ENCODE results near the gene PPARA. TPM values are rescaled to one million over a fixed set of nuclear protein-coding genes. Genes with fewer than 3 reads are reported as not detected.

Gene PPARA
- total and polyA plus RNA-seq, 2 donors (not counting 3 experiments of a cell fraction or from before 2014, with no cell fraction given) = 3.1 to 10.7 TPM

- BruUV-seq (replicated peaks) = no TSS peak
- DNase-seq (ENCODE audit: low read depth, low spot score) = no peak
Measured at GRCh38 chr22:46240907-46241306, 90.6 kb downstream of the PPARA start.

More at GRCh38 chr22:46240907-46241306, 90.6 kb downstream of the PPARA start:
- no peak overlapping the region for H3K4me2 ChIP-seq (ENCODE audit: insufficient read depth, low read length)
- ChIA-PET POLR2A (interaction anchor here (0.5 kb wide), 1 partner anchor 582 kb away, joined by 4 read pairs; no protein-coding TSS in a partner anchor), CTCF (no interaction called here)
- intact Hi-C loops (cut with micrococcal nuclease) (no loop called here), dilution Hi-C loops (cut with MboI; ENCODE audit: extremely low pct_ligation_motif_present, low sequenced_read_pairs) (no loop called here)
- H3K4me1 ChIP-seq (ENCODE audit: control insufficient read depth, extremely low read depth, insufficient read depth, low read length) = no peaks in the 10 kb centered on the region
- no peak overlapping the region for H3K4me3 ChIP-seq (replicated peaks in 1 of 3; ENCODE audit: insufficient read depth in 1 of 3, low read depth in 1 of 3, low read length in 3 of 3)
- H3K27ac ChIP-seq (ENCODE audit: insufficient read depth, low read depth, low read length) = no peak overlapping the region
- TF ChIP-seq FOS (IDR thresholded peaks at IDR 0.05; ENCODE audit: borderline replicate concordance, insufficient read depth, low read length) = no peak
- TF ChIP-seq GATA2 (IDR thresholded peaks at IDR 0.05; ENCODE audit: insufficient read depth, insufficient read length, low read depth, low read length) = no peak
- no peak for TF ChIP-seq POLR2A (IDR thresholded peaks at IDR 0.05; ENCODE audit: low read depth, low read length)
- TF ChIP-seq, protein P1, sequence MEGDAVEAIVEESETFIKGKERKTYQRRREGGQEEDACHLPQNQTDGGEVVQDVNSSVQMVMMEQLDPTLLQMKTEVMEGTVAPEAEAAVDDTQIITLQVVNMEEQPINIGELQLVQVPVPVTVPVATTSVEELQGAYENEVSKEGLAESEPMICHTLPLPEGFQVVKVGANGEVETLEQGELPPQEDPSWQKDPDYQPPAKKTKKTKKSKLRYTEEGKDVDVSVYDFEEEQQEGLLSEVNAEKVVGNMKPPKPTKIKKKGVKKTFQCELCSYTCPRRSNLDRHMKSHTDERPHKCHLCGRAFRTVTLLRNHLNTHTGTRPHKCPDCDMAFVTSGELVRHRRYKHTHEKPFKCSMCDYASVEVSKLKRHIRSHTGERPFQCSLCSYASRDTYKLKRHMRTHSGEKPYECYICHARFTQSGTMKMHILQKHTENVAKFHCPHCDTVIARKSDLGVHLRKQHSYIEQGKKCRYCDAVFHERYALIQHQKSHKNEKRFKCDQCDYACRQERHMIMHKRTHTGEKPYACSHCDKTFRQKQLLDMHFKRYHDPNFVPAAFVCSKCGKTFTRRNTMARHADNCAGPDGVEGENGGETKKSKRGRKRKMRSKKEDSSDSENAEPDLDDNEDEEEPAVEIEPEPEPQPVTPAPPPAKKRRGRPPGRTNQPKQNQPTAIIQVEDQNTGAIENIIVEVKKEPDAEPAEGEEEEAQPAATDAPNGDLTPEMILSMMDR (IDR thresholded peaks at IDR 0.05; ENCODE audit: extremely low read depth in 1 of 2, insufficient read depth in 1 of 2, low read depth in 1 of 2, low read length in 2 of 2) = no peak
- no peak for TF ChIP-seq JUN (IDR thresholded peaks at IDR 0.05; ENCODE audit: borderline replicate concordance, insufficient read depth, insufficient read length, low read depth)
- no peak for TF ChIP-seq POLR2AphosphoS5 (IDR thresholded peaks at IDR 0.05; ENCODE audit: insufficient read depth, low read depth, low read length)
- TF ChIP-seq MAX (IDR thresholded peaks at IDR 0.05; ENCODE audit: insufficient read depth, insufficient read length) = no peak
- TF ChIP-seq MYC (IDR thresholded peaks at IDR 0.05; ENCODE audit: low read depth, low read length) = no peak
- no peak for TF ChIP-seq EZH2 (IDR thresholded peaks at IDR 0.05; ENCODE audit: borderline replicate concordance, low read depth, low read length, severe bottlenecking)
- H3K79me2 ChIP-seq (ENCODE audit: control insufficient read depth, insufficient read depth, low read length) = no peaks in the 10 kb centered on the region
- no peaks in the 10 kb centered on the region for H4K20me1 ChIP-seq (replicated peaks; ENCODE audit: control insufficient read depth, extremely low read depth, insufficient read depth, low read length)
- H3K9me3 ChIP-seq (replicated peaks; ENCODE audit: control insufficient read depth, insufficient read depth, low read length) = no peaks in the 10 kb centered on the region
- no peaks in the 10 kb centered on the region for H3K27me3 ChIP-seq (ENCODE audit: control insufficient read depth in 2 of 2, insufficient read depth in 2 of 2, low read length in 2 of 2)
- H3K9ac ChIP-seq (replicated peaks; ENCODE audit: extremely low read depth, insufficient read depth, low read length) = no peak overlapping the region
- H3K36me3 ChIP-seq (ENCODE audit: control insufficient read depth in 2 of 2, extremely low read depth in 1 of 2, insufficient read depth in 2 of 2, low read length in 2 of 2) = no peaks in the 10 kb centered on the region
- H2AFZ ChIP-seq (ENCODE audit: low read depth, low read length) = no peak overlapping the region
- no peaks in the 10 kb centered on the region for H3K9me1 ChIP-seq (replicated peaks; ENCODE audit: control insufficient read depth, extremely low read depth, insufficient read depth, low read length)
- FAIRE-seq = no peak
